SH-SY5Y (cell line): ENCODE results near the gene CRIP3.

Experiments used
- GATA2 ChIP-seq: IDR thresholded peaks from 2 replicates; pipeline ENCODE4 v1.6.1; 2011; ENCODE audit warnings: mild to moderate bottlenecking, low read depth, low read length
- GATA3 ChIP-seq: IDR thresholded peaks from 2 replicates; pipeline ENCODE4 v1.6.1; 2011; ENCODE audit warnings: low read depth, mild to moderate bottlenecking, low read length, moderate library complexity

DNA sequence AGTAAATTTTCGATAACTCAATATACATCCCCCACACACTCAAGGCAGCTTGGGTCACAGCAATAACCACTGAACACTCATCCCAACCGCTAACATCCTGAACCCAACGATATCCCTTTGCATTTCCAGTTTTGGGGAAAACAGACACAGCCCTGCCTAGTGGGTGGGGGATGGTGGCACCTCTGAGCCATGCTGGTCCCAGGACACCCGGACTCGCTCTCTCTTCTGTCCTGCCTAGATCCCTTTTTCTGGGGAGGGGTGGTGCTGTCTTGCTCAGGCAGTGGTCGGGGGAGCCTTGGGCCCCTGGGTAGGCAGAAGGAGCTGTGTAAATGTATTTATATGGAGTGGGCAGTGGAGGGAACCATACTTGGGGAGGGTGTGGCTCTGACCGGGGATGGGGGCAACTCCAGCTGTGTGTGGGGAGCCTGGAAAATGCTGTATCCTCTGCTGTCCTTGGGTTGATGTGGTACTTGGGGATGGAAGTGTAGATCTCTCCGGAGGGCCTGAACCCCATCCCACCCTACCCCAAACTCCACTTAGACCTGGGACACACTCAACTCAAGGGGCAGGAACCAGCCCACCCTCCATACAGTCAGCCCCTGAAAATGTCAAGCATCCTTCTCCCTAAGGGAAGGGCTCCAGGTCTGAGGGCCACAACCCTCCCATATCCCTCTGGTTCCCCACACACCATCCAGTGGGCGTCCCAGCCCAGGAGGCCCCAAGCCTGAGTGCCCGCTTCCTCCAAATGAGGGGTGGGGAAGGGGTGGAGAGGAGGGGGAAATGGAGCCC is 34.3 kb downstream of the CRIP3 start:
- no peak for TF ChIP-seq GATA3
- no peak for TF ChIP-seq GATA2
